NCI-H524 treated with DMSO at 0.1 percent for 48 hours (cell line): ENCODE data around the gene KLHL29.

Experiments
- DNase-seq: peaks from one replicate; lab custom pipeline; 2025; lab: John Stamatoyannopoulos, UW

KLHL29 gene

GRCh38 chr2:23532391-23533337 lies 147.7 kb downstream of the KLHL29 start:
- peak; percentile 79 for DNase-seq

GRCh38 chr2:23533338-23533695 lies 148.3 kb downstream of the KLHL29 start:
- no peak for DNase-seq

- DNase-seq = no peak
These were observed 149.8 kb downstream of the KLHL29 start for GRCh38 chr2:23534771-23535170.

- DNase-seq = no peak
These were observed 151.3 kb downstream of the KLHL29 start for GRCh38 chr2:23536326-23536725.

GRCh38 chr2:23537991-23538390 lies 153.0 kb downstream of the KLHL29 start:
- no peak for DNase-seq

- no peak for DNase-seq
These were observed 153.6 kb downstream of the KLHL29 start for GRCh38 chr2:23538566-23538965.

- DNase-seq = no peak
These were observed 155.9 kb downstream of the KLHL29 start for GRCh38 chr2:23540804-23541360.

- peak; percentile 92 for DNase-seq
These were observed 156.7 kb downstream of the KLHL29 start for GRCh38 chr2:23541503-23542229.

GRCh38 chr2:23542230-23542789 lies 157.3 kb downstream of the KLHL29 start:
- DNase-seq = no peak

GRCh38 chr2:23543302-23543701 lies 158.3 kb downstream of the KLHL29 start:
- DNase-seq = no peak

- DNase-seq = no peak
These were observed 158.7 kb downstream of the KLHL29 start for GRCh38 chr2:23543728-23544127.

- DNase-seq = no peak
These were observed 159.8 kb downstream of the KLHL29 start for GRCh38 chr2:23544589-23545295.

GRCh38 chr2:23545396-23545795 lies 160.4 kb downstream of the KLHL29 start:
- DNase-seq = no peak

GRCh38 chr2:23545811-23546210 lies 160.8 kb downstream of the KLHL29 start:
- DNase-seq = peak; percentile 55

GRCh38 chr2:23546913-23547312 lies 161.9 kb downstream of the KLHL29 start:
- no peak for DNase-seq

- no peak for DNase-seq
These were observed 162.7 kb downstream of the KLHL29 start for GRCh38 chr2:23547725-23548124.

GRCh38 chr2:23548143-23548769 lies 163.3 kb downstream of the KLHL29 start:
- DNase-seq = no peak

- DNase-seq = no peak
These were observed 164.1 kb downstream of the KLHL29 start for GRCh38 chr2:23549051-23549450.

GRCh38 chr2:23549821-23550530 lies 165.0 kb downstream of the KLHL29 start:
- no peak for DNase-seq

- DNase-seq = no peak
These were observed 165.6 kb downstream of the KLHL29 start for GRCh38 chr2:23550553-23550952.

- no peak for DNase-seq
These were observed 166.9 kb downstream of the KLHL29 start for GRCh38 chr2:23551875-23552274.
